GM18508 (cell line): Measurements from ENCODE around the gene DNPH1.

Experiments used
- ATAC-seq: cut with Tn5 transposase; IDR thresholded peaks from one replicate; pipeline ENCODE4 v1.9.1; 2021; ENCODE audit warnings: moderate number of reproducible peaks; ENCODE audit not compliant: insufficient read depth, unreplicated experiment

The DNPH1 gene

GRCh38 chr6:43264599-43265145 is 35.4 kb upstream of the DNPH1 start:
- no peak for ATAC-seq

GRCh38 chr6:43263314-43264178 is 34.3 kb upstream of the DNPH1 start:
- no peak for ATAC-seq

- ATAC-seq: no peak
Measured at GRCh38 chr6:43262780-43263313, 33.6 kb upstream of the DNPH1 start.

GRCh38 chr6:43262000-43262779 is 32.9 kb upstream of the DNPH1 start:
- no peak for ATAC-seq

GRCh38 chr6:43261198-43261597 is 31.9 kb upstream of the DNPH1 start:
- ATAC-seq: no peak

GRCh38 chr6:43260791-43261190 is 31.5 kb upstream of the DNPH1 start:
- ATAC-seq: no peak

GRCh38 chr6:43258807-43259686 is 29.8 kb upstream of the DNPH1 start:
- no peak for ATAC-seq

GRCh38 chr6:43258180-43258579 is 28.9 kb upstream of the DNPH1 start:
- ATAC-seq: no peak

- no peak for ATAC-seq
Measured at GRCh38 chr6:43257367-43258145, 28.3 kb upstream of the DNPH1 start.

GRCh38 chr6:43256670-43257366 is 27.5 kb upstream of the DNPH1 start:
- no peak for ATAC-seq

GRCh38 chr6:43255408-43256054 is 26.2 kb upstream of the DNPH1 start:
- ATAC-seq: no peak

GRCh38 chr6:43254846-43255245 is 25.6 kb upstream of the DNPH1 start:
- ATAC-seq: no peak

- ATAC-seq: no peak
Measured at GRCh38 chr6:43254138-43254817, 25.0 kb upstream of the DNPH1 start.

GRCh38 chr6:43253401-43253800 is 24.1 kb upstream of the DNPH1 start:
- ATAC-seq: no peak

- ATAC-seq: no peak
Measured at GRCh38 chr6:43250992-43251373, 21.7 kb upstream of the DNPH1 start.

- no peak for ATAC-seq
Measured at GRCh38 chr6:43248791-43249190, 19.5 kb upstream of the DNPH1 start.

GRCh38 chr6:43248101-43248500 is 18.8 kb upstream of the DNPH1 start:
- ATAC-seq: no peak
